CMK (cell line): Measurements from ENCODE around the gene GMFB.

Experiments used
- DNase-seq: peaks from one replicate; pipeline ENCODE4 v3.0.0-alpha.2; 2010; ENCODE audit warnings: low read depth

GMFB gene

GRCh38 chr14:54488646-54489317 is at the start of gene GMFB:
Gene GMFB (minus strand): TSS chr14:54488980. CDS start chr14:54488927, 53 bp downstream.
- peak; percentile 68 for DNase-seq

GRCh38 chr14:54538055-54538454 is 49.3 kb upstream of the GMFB start:
- no peak for DNase-seq

DNA sequence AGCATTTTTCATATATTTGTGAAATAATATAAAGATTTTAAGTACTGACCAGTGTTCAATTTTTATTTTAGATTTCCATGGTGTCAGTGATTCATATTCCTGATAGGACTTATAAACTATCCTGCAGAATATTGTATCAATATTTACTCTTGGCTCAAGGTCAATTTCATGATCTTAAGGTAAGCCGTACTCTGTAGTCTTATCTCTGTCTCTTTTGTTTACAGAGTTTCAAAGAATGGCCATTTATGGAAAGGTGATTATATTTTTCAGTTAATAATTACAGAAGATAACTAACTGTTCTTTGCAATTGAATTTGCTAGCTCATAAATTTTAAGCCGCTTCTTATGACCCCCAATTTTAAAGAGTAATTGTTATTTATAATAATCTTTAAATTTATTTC is 48.9 kb upstream of the GMFB start:
- no peak for DNase-seq

- no peak for DNase-seq
Measured at GRCh38 chr14:54535646-54536045, 46.9 kb upstream of the GMFB start.

DNA sequence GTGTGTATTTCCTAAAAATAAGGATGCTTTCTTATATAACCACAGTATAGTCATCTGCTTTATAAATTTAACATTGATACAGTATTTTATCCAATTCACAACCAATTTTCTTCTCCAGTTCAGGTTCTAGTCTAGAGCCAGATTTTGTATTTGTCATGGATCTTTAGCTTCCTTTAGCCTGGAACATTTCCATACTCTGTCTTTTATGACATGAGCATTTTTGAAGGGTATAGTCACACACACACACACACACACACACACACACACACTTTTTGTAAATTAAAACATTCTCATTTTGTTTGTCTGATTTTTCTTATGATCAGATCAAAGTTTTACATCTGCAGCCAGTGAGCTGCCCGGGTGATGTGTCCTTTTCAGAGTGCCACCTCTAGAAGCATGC is 46.3 kb upstream of the GMFB start:
- DNase-seq: no peak

- DNase-seq: no peak
Measured at GRCh38 chr14:54533100-54533499, 44.3 kb upstream of the GMFB start.

DNA sequence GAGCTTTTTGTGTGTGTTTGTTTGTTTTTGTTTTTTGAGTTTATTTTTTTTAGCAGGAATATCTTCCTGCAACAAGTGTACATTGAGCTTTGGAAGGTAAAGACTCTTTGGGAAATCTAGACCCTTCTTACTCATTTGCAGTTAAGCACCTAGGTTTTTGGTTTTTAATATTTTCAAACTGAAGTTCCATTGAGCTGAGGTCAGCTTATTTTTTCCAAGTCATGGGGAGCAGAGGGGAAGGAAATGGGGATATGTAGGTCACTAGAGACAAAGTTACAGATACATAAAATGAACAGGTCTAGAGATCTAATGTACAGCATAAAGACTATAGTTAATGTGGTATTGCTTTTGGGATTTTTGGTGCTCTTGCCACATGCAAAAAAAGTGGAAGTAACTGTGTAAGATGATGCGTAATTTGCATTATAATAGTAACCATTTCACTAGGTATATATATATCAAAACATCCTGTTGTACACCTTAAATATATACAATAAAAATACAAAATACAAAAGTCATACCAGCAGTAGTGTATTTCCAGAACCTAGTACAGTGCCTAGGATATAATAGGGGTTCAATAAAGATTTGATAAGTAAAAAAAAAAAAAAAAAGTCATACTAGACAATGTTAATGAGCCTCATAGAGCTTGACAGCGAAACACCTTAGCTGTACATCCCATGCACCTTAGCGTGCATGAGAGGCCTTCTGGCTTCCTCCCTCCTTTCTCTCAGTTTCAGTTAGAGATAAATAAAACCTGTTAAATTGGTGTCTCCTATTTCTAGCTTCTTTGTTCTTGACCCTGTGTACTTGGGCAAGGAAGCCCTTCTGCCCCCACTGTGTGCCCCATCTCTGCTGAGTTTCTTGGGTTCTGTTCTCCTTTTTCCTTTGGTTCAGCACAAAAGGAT is 43.6 kb upstream of the GMFB start:
- DNase-seq: no peak

GRCh38 chr14:54529811-54530210 is 41.0 kb upstream of the GMFB start:
- no peak for DNase-seq

DNA sequence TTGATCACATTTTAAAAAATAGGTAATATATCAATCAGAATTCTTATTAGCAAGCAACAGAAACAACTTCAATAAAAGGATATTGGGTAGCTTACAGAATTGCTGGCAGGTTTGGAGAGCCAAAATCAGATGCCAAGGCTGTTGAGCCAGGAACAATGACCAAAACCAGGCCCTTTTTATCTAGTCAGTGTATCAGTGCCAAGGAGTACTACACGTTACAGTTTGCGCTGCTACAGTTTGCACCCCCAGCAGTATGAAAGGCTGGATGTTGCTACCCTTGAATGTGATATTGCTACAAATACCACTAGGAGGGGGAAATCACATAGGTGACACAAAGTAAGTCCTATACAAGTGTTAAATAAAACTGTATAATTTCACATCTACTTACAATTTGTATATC is 40.2 kb upstream of the GMFB start:
- no peak for DNase-seq

- DNase-seq: no peak
Measured at GRCh38 chr14:54524410-54524809, 35.6 kb upstream of the GMFB start.

DNA sequence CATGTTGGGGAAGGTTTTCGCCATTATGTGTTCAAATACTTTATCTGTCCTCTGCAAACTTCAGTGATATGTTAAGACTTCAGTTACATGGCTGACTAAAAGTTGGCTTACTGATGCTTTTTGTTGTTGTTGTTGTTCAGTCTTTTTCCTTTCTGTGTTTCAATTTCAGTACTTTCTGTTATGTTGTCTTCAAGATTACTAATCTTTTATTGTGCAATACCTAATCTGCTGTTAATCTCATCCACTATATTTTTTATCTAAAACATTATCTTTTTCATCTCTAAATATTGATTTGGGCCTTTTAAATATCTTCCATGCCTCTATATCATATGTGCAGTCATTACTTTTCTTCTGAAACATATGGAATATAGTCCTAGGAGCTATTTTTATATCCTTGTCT is 27.9 kb upstream of the GMFB start:
- no peak for DNase-seq

GRCh38 chr14:54515670-54516069 is 26.9 kb upstream of the GMFB start:
- DNase-seq: no peak

DNA sequence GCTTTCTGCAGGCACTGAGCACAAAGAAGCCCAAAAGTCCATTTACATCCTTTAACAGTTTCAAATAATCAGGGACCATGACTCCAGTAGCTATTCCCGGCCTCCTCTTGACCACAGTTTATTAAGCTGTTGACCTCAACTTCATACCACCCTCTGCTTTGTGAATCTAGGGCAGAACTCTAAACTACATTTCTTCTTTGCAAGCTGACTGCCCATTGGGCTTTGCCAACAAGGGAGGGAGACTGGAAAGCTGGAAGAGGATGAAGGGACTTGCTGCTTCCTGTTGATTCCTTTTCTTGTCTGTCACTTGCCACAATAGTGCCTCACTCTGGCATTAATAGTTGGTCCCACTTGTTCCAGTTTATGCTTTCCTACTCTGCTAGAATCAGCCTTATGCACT is 23.6 kb upstream of the GMFB start:
- no peak for DNase-seq

DNA sequence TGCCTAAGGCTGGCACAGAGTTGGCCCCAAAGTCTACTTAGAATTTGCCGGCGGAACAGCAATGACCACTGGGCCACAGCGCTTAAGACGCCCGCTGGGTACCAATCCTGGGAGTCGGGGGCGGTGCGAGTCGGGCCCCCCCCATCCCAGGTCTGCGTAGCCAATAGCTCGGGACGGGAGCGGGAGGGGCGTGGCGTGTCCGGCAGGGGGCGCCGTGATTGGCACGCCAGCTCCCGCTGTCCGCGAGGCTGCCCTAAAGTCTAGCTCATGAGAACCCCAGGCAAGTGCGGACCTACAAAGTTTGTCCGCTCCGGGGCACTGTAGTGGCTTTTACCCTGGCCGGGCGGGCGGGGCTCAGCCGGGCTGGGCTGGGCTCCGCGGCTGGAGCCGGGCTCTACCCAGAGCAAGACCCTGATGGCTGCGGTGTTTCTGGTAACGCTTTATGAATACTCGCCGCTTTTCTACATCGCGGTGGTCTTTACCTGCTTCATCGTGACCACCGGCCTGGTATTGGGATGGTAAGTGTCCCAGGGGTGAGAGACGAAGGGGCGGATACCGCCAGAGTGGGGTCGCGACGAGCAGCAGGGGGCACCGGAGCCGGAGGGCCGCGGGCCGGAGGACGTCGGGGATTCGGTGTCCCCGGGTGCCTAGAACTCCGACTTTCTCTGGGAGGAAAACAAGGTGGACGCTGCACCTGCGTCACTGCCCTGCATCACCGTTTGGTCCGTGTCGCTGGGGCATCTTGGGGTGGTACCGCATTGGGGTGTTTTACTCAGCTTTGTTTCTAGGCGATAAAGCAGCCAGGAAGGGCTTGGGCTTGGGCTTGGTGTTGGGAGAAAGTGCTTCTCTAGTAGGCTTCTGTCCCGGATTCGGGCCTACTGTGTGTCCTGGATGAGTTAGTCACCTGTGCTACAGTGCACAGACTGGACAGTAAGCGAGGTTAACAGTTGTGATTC is 21.0 kb upstream of the GMFB start, which contains the start of gene CGRRF1:
CGRRF1 (plus strand) TSS at position 361 of the 956 bp plus-strand sequence; CDS start at position 415, 54 bp downstream.
- peak; percentile 73 for DNase-seq

DNA sequence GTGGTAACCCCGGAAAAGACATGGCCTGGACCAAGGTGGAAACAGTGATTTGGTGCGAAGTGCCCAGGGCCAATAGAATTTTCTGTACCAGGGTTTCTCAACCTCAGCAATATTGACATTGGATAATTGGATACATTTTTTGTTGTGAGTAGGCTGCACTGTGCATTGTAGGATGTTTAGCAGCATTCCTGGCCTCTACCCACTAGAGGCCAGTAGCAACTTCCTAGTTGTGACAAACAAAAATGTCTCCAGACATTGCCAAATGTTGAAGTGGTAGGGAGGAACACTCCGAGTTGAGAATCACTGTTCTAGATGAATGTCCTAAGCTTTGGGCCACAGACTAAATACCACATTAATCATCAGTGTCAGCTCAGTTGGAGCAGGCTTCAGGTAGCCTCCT is 14.7 kb upstream of the GMFB start:
- no peak for DNase-seq

GRCh38 chr14:54502602-54503001 is 13.8 kb upstream of the GMFB start:
- DNase-seq: peak; percentile 50

DNA sequence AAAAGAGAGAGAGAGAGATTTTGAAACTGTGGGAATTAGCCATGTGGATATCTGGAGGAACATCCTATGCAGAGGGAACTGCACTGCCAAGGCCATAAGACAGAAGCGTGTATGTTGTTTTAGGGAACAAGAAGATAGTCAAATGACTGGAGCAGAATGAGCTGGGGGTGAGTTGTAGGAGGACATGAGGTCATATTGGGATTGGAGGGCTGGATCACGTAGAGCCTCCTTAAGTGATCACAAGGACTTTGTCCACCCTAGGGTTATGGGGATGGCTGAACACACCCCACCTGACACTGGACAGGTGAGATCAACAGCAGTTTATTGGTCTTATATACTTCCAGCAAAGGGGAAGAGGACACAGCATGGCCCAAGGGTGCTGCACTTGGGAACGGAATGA is 12.7 kb upstream of the GMFB start:
- DNase-seq: no peak

- no peak for DNase-seq
Measured at GRCh38 chr14:54500744-54501143, 12.0 kb upstream of the GMFB start.

GRCh38 chr14:54498579-54498978 is 9.8 kb upstream of the GMFB start:
- DNase-seq: no peak

- DNase-seq: no peak
Measured at GRCh38 chr14:54498095-54498531, 9.3 kb upstream of the GMFB start.

GRCh38 chr14:54497224-54497623 is 8.4 kb upstream of the GMFB start:
- DNase-seq: no peak

DNA sequence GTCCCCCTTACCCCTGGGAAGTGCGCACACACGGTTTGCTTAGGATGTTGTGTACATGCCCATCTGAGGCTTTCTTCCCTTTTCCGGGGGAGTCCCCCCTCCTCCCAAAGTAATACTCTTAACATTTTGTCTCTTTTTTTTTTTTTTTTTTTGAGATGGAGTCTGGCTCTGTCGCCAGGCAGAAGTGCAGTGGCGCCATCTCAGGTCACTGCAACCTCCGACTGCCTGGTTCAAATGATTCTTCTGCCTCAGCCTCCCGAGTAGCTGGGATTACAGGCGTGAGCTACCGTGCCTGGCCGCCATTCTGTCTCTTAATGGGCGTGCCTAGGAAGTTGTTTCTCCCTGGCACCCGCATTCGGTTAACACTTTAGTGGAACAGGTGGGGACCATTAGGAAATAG is 4.5 kb upstream of the GMFB start:
- DNase-seq: no peak
